ENCODE data around the gene MIDN. TPM values are rescaled to one million over a fixed set of nuclear protein-coding genes. Genes with fewer than 3 reads are reported as not detected.
"Not testable (repeated sequence)": the region's sequence is repeated elsewhere in the genome, so short reads cannot be mapped to it uniquely, and the experiment has no call there.

The MIDN gene
- 159 and 165 TPM in 2 replicates for polyA plus RNA-seq (2013)

DNA sequence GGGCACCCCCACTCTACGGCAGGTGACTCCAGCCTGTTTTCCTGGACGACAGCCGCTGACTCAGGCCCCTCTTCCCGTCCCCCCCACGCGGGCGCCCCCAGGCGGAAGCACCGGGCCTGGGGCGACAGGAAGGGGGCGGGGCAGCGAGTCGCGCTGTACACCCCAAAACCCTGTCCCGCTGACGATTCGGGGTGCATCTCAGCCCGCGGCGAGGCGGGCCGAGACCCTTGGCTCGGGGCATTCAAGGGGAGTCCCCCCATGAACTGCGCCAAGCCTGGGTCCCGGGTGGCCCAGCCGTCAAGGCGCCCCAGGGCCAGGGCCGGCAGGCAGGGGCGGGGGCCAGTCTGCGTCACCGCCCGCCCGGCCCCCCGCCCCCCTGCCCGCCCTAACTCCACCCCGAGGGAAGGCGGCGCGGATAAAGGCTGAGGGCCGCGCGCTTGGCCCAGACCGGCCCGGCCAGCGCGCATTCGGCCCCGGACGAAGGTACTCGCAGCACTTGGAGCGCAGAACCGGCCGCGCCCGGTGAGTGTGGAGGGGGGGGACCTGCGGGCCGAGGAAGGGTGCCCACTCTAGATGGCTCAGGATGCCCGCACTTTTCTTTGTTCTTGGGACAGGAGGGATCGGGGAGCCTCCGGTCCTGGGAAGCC, at the start of gene MIDN:
TSS of gene MIDN (plus strand) at position 445 of the 647 bp plus-strand sequence. CDS start 1,714 bp downstream, outside the sequence.
- H2BK120ac ChIP-seq (ENCODE audit: insufficient read depth, low read length, poor library complexity), result peak within 1 kb of the TSS; percentile 94
- H3K4me3 ChIP-seq (ENCODE audit: low read depth, low read length), result peak within 1 kb of the TSS; percentile 81
- peak within 1 kb of the TSS; percentile 74 for H2AFZ ChIP-seq (ENCODE audit: insufficient read depth, low read length, poor library complexity)
- H3K27ac ChIP-seq (ENCODE audit: low read depth, low read length), result peak within 1 kb of the TSS; percentile 98
- H3K27me3 ChIP-seq (ENCODE audit: insufficient read depth, low read length), result no peaks in the 10 kb centered on the region
- peaks cover 35% of the 10 kb centered on the region for H3K79me2 ChIP-seq (ENCODE audit: control insufficient read depth, insufficient read depth, low read length, poor library complexity)
- peak within 1 kb of the TSS; percentile 80 for H3K4ac ChIP-seq (ENCODE audit: low read depth, low read length)
- peak within 1 kb of the TSS; percentile 82 for H2AK5ac ChIP-seq (ENCODE audit: low read length)
- H4K8ac ChIP-seq (ENCODE audit: low read depth, low read length), result peak within 1 kb of the TSS; percentile 92
- H3K4me1 ChIP-seq (ENCODE audit: control insufficient read depth in 1 of 2, insufficient read depth in 2 of 2, low read length in 2 of 2), result peaks cover 15 to 16% of the 10 kb centered on the region in 2 experiments
- peaks cover 43% of the 10 kb centered on the region for H3K79me1 ChIP-seq (ENCODE audit: low read length)
- H3K14ac ChIP-seq (ENCODE audit: low read length), result peak within 1 kb of the TSS; percentile 95
- H3K18ac ChIP-seq (ENCODE audit: low read length), result peak within 1 kb of the TSS; percentile 97
- no peaks in the 10 kb centered on the region for H3K9me3 ChIP-seq (ENCODE audit: insufficient read depth, low read depth, low read length)
- no CpG with 5 or more reads among the region's 60 CpGs for WGBS (ENCODE audit: extremely low coverage, insufficient coverage, insufficient read length)
- peak within 1 kb of the TSS; percentile 80 for H3K4me2 ChIP-seq (ENCODE audit: low read length)
- peak within 1 kb of the TSS; percentile 96 for H2BK5ac ChIP-seq (ENCODE audit: low read depth, low read length, poor library complexity)
- peak within 1 kb of the TSS; percentile 52 for H2BK12ac ChIP-seq (ENCODE audit: low read length)
- H3K9ac ChIP-seq (ENCODE audit: low read length), result peak within 1 kb of the TSS; percentile 86
- DNase-seq, result peak; percentile 83 to 93
- peaks cover 40 to 43% of the 10 kb centered on the region in 2 experiments for H3K36me3 ChIP-seq (ENCODE audit: control insufficient read depth in 1 of 2, insufficient read depth in 2 of 2, low read length in 2 of 2)
- no peak within 1 kb of the TSS for H3K23ac ChIP-seq (ENCODE audit: low read length)
- peak within 1 kb of the TSS; percentile 78 for H4K12ac ChIP-seq (ENCODE audit: low read depth, low read length)
- peak within 1 kb of the TSS; percentile 94 for H4K91ac ChIP-seq (ENCODE audit: low read depth, low read length)

- no peak for DNase-seq
- Histone ChIP-seq H4K8ac (ENCODE audit: low read depth, low read length) (no peak overlapping the region), H3K79me2 (ENCODE audit: control insufficient read depth, insufficient read depth, low read length, poor library complexity) (peaks cover 1% of the 10 kb centered on the region), H2BK12ac (ENCODE audit: low read length) (no peak overlapping the region), H4K91ac (ENCODE audit: low read depth, low read length) (no peak overlapping the region), H3K4me3 (ENCODE audit: low read depth, low read length) (no peak overlapping the region), H4K12ac (ENCODE audit: low read depth, low read length) (no peak overlapping the region), H3K4me1 (ENCODE audit: control insufficient read depth in 1 of 2, insufficient read depth in 2 of 2, low read length in 2 of 2) (no peaks in the 10 kb centered on the region), H2AFZ (ENCODE audit: insufficient read depth, low read length, poor library complexity) (no peak overlapping the region), H3K14ac (ENCODE audit: low read length) (no peak overlapping the region), H2BK5ac (ENCODE audit: low read depth, low read length, poor library complexity) (no peak overlapping the region), H3K9ac (ENCODE audit: low read length) (no peak overlapping the region), H2AK5ac (ENCODE audit: low read length) (no peak overlapping the region), H3K4me2 (ENCODE audit: low read length) (no peak overlapping the region), H3K79me1 (ENCODE audit: low read length) (peaks cover 1% of the 10 kb centered on the region), H3K23ac (ENCODE audit: low read length) (no peak overlapping the region), H3K9me3 (ENCODE audit: insufficient read depth, low read depth, low read length) (no peaks in the 10 kb centered on the region), H2BK120ac (ENCODE audit: insufficient read depth, low read length, poor library complexity) (no peak overlapping the region), H3K27me3 (ENCODE audit: insufficient read depth, low read length) (no peaks in the 10 kb centered on the region), H3K4ac (ENCODE audit: low read depth, low read length) (no peak overlapping the region), H3K18ac (ENCODE audit: low read length) (no peak overlapping the region), H3K27ac (ENCODE audit: low read depth, low read length) (no peak overlapping the region), H3K36me3 (ENCODE audit: control insufficient read depth in 1 of 2, insufficient read depth in 2 of 2, low read length in 2 of 2) (no peaks in the 10 kb centered on the region)
- WGBS (ENCODE audit: extremely low coverage, insufficient coverage, insufficient read length), result no CpG with 5 or more reads among the region's 10 CpGs
These were observed 48.9 kb upstream of the MIDN start for GRCh38 chr19:1199531-1199930.

DNA sequence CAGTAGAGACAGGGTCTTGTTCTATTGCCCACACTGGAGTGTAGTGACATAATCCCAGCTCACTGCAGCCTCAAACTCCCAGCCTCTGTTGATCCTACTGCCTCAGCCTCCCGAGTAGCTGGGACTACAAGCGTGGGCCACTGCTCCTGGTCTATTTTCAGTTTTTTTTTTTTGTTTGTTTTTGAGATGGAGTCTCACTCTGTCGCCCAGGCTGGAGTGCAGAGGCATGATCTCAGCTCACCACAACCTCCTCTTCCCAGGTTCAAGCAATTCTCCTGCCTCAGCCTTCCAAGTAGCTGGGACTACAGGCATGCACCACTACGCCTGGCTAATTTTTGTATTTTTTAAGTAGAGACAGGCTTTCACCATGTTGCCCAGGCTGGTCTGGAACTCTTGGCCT, 47.8 kb upstream of the MIDN start:
- H2BK12ac ChIP-seq (ENCODE audit: low read length); H3K4me2 ChIP-seq (ENCODE audit: low read length); H2AK5ac ChIP-seq (ENCODE audit: low read length); H3K23ac ChIP-seq (ENCODE audit: low read length); H4K8ac ChIP-seq (ENCODE audit: low read depth, low read length); H4K91ac ChIP-seq (ENCODE audit: low read depth, low read length); H3K27me3 ChIP-seq (ENCODE audit: insufficient read depth, low read length); H3K79me2 ChIP-seq (ENCODE audit: control insufficient read depth, insufficient read depth, low read length, poor library complexity); H4K12ac ChIP-seq (ENCODE audit: low read depth, low read length); H2BK120ac ChIP-seq (ENCODE audit: insufficient read depth, low read length, poor library complexity); H2AFZ ChIP-seq (ENCODE audit: insufficient read depth, low read length, poor library complexity); H3K27ac ChIP-seq (ENCODE audit: low read depth, low read length); H3K14ac ChIP-seq (ENCODE audit: low read length); DNase-seq; H3K4me1 ChIP-seq (ENCODE audit: control insufficient read depth in 1 of 2, insufficient read depth in 2 of 2, low read length in 2 of 2); H2BK5ac ChIP-seq (ENCODE audit: low read depth, low read length, poor library complexity); H3K9ac ChIP-seq (ENCODE audit: low read length); H3K4ac ChIP-seq (ENCODE audit: low read depth, low read length); H3K18ac ChIP-seq (ENCODE audit: low read length); H3K36me3 ChIP-seq (ENCODE audit: control insufficient read depth in 1 of 2, insufficient read depth in 2 of 2, low read length in 2 of 2); H3K4me3 ChIP-seq (ENCODE audit: low read depth, low read length); H3K9me3 ChIP-seq (ENCODE audit: insufficient read depth, low read depth, low read length); H3K79me1 ChIP-seq (ENCODE audit: low read length): not testable (repeated sequence)
- WGBS (ENCODE audit: extremely low coverage, insufficient coverage, insufficient read length), result no CpG with 5 or more reads among the region's 4 CpGs

DNA sequence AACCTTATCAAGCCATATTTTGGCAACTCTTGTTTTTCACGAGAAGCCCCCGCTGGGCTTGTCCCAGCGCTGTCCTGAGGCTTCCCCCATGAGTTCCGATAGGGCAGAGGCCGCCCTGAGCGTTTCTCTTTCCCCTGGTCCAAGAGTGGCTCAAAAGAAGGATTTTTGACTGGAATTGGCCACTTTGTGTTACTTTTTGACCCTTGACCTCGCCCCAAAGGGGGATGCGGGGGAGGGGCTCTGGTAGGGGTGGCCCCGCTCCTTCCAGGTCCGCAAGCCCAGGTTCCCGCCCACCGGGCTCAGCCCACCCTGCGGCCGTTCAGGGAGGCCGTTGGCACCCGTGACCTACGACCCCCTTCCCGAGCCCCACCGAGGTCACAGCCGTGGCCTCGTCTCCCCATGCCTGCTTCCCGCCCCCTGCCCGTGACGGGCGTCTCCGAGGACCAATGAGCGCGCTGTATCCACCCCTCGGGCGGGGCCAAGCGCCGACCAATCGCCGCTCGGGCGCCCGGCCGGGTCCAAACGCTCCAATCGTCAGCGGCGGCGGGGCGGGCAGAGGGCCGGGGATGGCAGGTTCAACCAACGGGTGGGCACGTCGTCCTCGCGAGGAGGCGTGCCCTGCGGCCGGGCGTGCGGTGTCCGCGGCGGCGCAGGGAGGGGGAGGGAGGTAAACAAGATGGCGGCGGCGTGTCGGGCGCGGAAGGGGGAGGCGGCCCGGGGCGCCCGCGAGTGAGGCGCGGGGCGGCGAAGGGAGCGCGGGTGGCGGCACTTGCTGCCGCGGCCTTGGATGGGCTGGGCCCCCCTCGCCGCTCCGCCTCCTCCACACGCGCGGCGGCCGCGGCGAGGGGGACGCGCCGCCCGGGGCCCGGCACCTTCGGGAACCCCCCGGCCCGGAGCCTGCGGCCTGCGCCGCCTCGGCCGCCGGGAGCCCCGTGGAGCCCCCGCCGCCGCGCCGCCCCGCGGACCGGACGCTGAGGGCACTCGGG, 43.0 kb upstream of the MIDN start, which contains the start of gene STK11:
TSS of gene STK11 (plus strand) at position 665 of the 986 bp plus-strand sequence. CDS start 1,136 bp downstream, outside the sequence.
- Histone ChIP-seq H3K4me2 (ENCODE audit: low read length) (peak within 1 kb of the TSS; percentile 85), H3K4ac (ENCODE audit: low read depth, low read length) (peak within 1 kb of the TSS; percentile 94), H3K4me1 (ENCODE audit: control insufficient read depth in 1 of 2, insufficient read depth in 2 of 2, low read length in 2 of 2) (peaks cover 9 to 22% of the 10 kb centered on the region in 2 experiments), H3K18ac (ENCODE audit: low read length) (peak within 1 kb of the TSS; percentile 70), H4K8ac (ENCODE audit: low read depth, low read length) (peak within 1 kb of the TSS; percentile 92), H2BK12ac (ENCODE audit: low read length) (peak within 1 kb of the TSS; percentile 87), H4K12ac (ENCODE audit: low read depth, low read length) (peak within 1 kb of the TSS; percentile 83), H3K9me3 (ENCODE audit: insufficient read depth, low read depth, low read length) (no peaks in the 10 kb centered on the region), H3K27me3 (ENCODE audit: insufficient read depth, low read length) (no peaks in the 10 kb centered on the region), H3K4me3 (ENCODE audit: low read depth, low read length) (peak within 1 kb of the TSS; percentile 89), H2AFZ (ENCODE audit: insufficient read depth, low read length, poor library complexity) (peak within 1 kb of the TSS; percentile 75), H3K79me1 (ENCODE audit: low read length) (peaks cover 6% of the 10 kb centered on the region), H3K79me2 (ENCODE audit: control insufficient read depth, insufficient read depth, low read length, poor library complexity) (peaks cover 20% of the 10 kb centered on the region), H3K14ac (ENCODE audit: low read length) (peak within 1 kb of the TSS; percentile 75), H3K36me3 (ENCODE audit: control insufficient read depth in 1 of 2, insufficient read depth in 2 of 2, low read length in 2 of 2) (peaks cover 8 to 12% of the 10 kb centered on the region in 2 experiments), H3K23ac (ENCODE audit: low read length) (no peak within 1 kb of the TSS), H2AK5ac (ENCODE audit: low read length) (peak within 1 kb of the TSS; percentile 70), H3K9ac (ENCODE audit: low read length) (peak within 1 kb of the TSS; percentile 93), H4K91ac (ENCODE audit: low read depth, low read length) (peak within 1 kb of the TSS; percentile 82), H2BK5ac (ENCODE audit: low read depth, low read length, poor library complexity) (peak within 1 kb of the TSS; percentile 50), H2BK120ac (ENCODE audit: insufficient read depth, low read length, poor library complexity) (peak within 1 kb of the TSS; percentile 53), H3K27ac (ENCODE audit: low read depth, low read length) (no peak within 1 kb of the TSS)
- DNase-seq, result peak; percentile 99
- no CpG with 5 or more reads among the region's 114 CpGs for WGBS (ENCODE audit: extremely low coverage, insufficient coverage, insufficient read length)

Measured in trophoblast cell (in vitro differentiated cells and primary cell).